ENCODE results near the gene CDA. TPM values are rescaled to one million over a fixed set of nuclear protein-coding genes. Genes with fewer than 3 reads are reported as not detected.

Gene CDA
- total and polyA plus RNA-seq, 10 of the 15 experiments (the other 5 are each of a cell fraction or from before 2014, with no cell fraction given) = not detected

DNA sequence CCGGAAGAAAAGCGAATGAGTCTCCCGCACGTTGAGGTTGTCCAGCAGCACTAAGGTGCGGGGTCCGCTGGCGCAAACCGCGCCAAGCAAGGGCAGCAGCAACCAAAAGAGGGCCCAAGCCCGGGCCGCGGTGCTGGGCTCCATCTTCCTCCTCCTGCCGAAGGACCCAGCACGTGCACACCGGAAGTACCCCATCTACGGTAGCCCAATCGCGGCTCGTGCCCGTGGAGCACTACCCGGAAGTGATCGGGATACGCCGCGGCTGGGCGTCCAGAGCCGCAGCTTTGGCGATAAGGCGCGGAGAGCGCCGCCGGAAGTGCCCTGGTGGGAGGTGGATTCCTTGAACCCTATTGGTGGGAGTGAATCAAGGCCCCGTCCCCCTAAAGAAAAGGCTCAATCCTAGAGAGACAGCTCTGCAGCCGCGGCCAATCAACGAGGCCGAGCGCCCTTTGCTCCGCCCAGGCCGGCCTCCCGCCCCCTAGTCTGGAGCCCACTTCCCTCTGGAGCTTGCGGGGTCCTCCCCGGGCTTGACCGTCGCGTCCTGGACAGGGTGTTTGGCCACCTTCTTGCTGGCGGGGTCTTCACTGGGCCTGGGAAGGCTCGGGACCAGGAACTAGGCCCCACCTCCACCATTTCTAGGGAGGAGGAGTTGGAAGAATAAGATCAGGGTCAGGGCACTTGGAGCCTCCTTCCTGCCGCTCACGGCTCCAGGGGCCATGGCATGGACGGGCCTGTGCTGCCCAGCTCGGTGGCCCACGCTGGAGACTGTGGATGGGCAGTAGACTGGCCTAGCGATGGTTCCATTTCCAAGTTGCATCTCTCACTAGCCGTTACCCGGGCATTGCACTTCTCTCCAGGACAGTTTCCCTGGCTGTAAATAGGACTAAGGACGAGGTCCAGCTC is 72.6 kb downstream of the CDA start, which contains the start of gene DDOST (continued):
- TF ChIP-seq, protein P1, sequence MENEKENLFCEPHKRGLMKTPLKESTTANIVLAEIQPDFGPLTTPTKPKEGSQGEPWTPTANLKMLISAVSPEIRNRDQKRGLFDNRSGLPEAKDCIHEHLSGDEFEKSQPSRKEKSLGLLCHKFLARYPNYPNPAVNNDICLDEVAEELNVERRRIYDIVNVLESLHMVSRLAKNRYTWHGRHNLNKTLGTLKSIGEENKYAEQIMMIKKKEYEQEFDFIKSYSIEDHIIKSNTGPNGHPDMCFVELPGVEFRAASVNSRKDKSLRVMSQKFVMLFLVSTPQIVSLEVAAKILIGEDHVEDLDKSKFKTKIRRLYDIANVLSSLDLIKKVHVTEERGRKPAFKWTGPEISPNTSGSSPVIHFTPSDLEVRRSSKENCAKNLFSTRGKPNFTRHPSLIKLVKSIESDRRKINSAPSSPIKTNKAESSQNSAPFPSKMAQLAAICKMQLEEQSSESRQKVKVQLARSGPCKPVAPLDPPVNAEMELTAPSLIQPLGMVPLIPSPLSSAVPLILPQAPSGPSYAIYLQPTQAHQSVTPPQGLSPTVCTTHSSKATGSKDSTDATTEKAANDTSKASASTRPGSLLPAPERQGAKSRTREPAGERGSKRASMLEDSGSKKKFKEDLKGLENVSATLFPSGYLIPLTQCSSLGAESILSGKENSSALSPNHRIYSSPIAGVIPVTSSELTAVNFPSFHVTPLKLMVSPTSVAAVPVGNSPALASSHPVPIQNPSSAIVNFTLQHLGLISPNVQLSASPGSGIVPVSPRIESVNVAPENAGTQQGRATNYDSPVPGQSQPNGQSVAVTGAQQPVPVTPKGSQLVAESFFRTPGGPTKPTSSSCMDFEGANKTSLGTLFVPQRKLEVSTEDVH (IDR thresholded peaks at IDR 0.05; ENCODE audit: low read depth, partially characterized antibody) = peak; percentile 55
- TF ChIP-seq, protein P2, sequence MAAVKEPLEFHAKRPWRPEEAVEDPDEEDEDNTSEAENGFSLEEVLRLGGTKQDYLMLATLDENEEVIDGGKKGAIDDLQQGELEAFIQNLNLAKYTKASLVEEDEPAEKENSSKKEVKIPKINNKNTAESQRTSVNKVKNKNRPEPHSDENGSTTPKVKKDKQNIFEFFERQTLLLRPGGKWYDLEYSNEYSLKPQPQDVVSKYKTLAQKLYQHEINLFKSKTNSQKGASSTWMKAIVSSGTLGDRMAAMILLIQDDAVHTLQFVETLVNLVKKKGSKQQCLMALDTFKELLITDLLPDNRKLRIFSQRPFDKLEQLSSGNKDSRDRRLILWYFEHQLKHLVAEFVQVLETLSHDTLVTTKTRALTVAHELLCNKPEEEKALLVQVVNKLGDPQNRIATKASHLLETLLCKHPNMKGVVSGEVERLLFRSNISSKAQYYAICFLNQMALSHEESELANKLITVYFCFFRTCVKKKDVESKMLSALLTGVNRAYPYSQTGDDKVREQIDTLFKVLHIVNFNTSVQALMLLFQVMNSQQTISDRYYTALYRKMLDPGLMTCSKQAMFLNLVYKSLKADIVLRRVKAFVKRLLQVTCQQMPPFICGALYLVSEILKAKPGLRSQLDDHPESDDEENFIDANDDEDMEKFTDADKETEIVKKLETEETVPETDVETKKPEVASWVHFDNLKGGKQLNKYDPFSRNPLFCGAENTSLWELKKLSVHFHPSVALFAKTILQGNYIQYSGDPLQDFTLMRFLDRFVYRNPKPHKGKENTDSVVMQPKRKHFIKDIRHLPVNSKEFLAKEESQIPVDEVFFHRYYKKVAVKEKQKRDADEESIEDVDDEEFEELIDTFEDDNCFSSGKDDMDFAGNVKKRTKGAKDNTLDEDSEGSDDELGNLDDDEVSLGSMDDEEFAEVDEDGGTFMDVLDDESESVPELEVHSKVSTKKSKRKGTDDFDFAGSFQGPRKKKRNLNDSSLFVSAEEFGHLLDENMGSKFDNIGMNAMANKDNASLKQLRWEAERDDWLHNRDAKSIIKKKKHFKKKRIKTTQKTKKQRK (IDR thresholded peaks at IDR 0.05; ENCODE audit: low read depth, low read length) = peak; percentile 88
- no peak for TF ChIP-seq SUZ12 (IDR thresholded peaks at IDR 0.05; ENCODE audit: unreplicated experiment)
- TF ChIP-seq ATF7 (IDR thresholded peaks at IDR 0.05; ENCODE audit: low read depth) = 0 out of 2 replicates have a peak, but pooled peaks have one; percentile 21
- peak; percentile 75 for TF ChIP-seq MXI1 (IDR thresholded peaks at IDR 0.05; ENCODE audit: low read depth, low read length)
- TF ChIP-seq SPI1 (IDR thresholded peaks at IDR 0.05; ENCODE audit: borderline replicate concordance, insufficient read depth, low read depth, low read length) = peak; percentile 64; the same call in 1 of the 2 replicates
- TF ChIP-seq EP300 (IDR thresholded peaks at IDR 0.05; ENCODE audit: borderline replicate concordance in 1 of 2, control insufficient read depth in 1 of 2, low read depth in 2 of 2, low read length in 2 of 2) = no peak
- peak; percentile 69; the same call in 1 of the 2 replicates for TF ChIP-seq GATAD2B (conservative IDR thresholded peaks at IDR 0.05; ENCODE audit: low read depth)
- TF ChIP-seq CREB1 (IDR thresholded peaks at IDR 0.05; ENCODE audit: low read depth) = peak; percentile 65; the same call in 1 of the 2 replicates
- TF ChIP-seq ZNF622 (IDR thresholded peaks at IDR 0.05) = no peak
- no peak for TF ChIP-seq MEF2A (IDR thresholded peaks at IDR 0.05; ENCODE audit: insufficient read depth, low read depth, low read length)
- peak; percentile 37; the same call in 1 of the 2 replicates for TF ChIP-seq CBFB (IDR thresholded peaks at IDR 0.05; ENCODE audit: low read depth)
- no peak; the same call in 1 of the 2 replicates for TF ChIP-seq ASH2L (IDR thresholded peaks at IDR 0.05; ENCODE audit: borderline replicate concordance, low read depth)
- no peak for TF ChIP-seq TCF3 (IDR thresholded peaks at IDR 0.05; ENCODE audit: borderline replicate concordance, insufficient read depth, low read depth, low read length)
- TF ChIP-seq RB1 (IDR thresholded peaks at IDR 0.05; ENCODE audit: borderline replicate concordance) = peak; percentile 20; the same call in 1 of the 2 replicates
- TF ChIP-seq, protein P3, sequence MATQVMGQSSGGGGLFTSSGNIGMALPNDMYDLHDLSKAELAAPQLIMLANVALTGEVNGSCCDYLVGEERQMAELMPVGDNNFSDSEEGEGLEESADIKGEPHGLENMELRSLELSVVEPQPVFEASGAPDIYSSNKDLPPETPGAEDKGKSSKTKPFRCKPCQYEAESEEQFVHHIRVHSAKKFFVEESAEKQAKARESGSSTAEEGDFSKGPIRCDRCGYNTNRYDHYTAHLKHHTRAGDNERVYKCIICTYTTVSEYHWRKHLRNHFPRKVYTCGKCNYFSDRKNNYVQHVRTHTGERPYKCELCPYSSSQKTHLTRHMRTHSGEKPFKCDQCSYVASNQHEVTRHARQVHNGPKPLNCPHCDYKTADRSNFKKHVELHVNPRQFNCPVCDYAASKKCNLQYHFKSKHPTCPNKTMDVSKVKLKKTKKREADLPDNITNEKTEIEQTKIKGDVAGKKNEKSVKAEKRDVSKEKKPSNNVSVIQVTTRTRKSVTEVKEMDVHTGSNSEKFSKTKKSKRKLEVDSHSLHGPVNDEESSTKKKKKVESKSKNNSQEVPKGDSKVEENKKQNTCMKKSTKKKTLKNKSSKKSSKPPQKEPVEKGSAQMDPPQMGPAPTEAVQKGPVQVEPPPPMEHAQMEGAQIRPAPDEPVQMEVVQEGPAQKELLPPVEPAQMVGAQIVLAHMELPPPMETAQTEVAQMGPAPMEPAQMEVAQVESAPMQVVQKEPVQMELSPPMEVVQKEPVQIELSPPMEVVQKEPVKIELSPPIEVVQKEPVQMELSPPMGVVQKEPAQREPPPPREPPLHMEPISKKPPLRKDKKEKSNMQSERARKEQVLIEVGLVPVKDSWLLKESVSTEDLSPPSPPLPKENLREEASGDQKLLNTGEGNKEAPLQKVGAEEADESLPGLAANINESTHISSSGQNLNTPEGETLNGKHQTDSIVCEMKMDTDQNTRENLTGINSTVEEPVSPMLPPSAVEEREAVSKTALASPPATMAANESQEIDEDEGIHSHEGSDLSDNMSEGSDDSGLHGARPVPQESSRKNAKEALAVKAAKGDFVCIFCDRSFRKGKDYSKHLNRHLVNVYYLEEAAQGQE (IDR thresholded peaks at IDR 0.05; ENCODE audit: low read depth, low read length) = no peak
